ENCODE measurements around the gene CRYZL1.
"Not testable (repeated sequence)": the region's sequence is repeated elsewhere in the genome, so short reads cannot be mapped to it uniquely, and the experiment has no call there.

CRYZL1 gene

DNA sequence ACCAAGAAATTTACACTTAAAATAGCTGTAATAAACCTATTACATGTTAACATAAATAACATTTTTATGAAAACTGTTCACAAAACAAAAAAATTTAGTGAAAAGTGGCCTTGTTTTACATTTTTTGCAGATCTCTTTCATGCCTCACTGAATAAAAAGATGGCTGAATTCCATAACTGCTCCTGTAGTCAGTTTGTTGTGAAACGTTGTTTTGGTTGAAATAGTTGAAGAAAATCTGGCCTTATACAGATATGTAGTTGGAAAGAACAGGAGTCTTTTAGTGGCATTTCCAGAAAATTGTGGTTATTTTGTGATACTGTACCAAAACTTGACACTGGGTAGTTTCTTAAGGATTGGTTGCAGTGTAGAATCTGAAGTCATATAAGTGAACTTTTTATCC, 18.9 kb upstream of the CRYZL1 start:
- no peak for DNase-seq

DNA sequence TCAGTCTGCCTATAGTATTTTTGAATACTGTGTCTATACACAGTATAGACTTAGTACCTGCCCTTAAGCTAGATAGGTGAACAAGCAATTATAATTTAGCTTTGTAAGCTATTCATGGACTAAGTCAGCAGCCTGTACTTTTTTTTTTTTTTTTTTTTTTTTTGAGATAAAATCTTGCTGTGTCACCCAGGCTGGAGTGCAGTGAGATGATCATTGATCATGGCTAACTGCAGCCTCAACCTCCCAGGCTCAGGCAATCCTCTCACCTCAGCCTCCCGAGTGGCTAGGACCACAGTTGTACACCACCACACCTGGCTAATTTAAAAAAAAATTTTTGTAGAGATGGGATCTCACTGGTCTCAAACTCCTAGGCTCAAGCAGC, 18.0 kb upstream of the CRYZL1 start:
- no peak for DNase-seq

DNA sequence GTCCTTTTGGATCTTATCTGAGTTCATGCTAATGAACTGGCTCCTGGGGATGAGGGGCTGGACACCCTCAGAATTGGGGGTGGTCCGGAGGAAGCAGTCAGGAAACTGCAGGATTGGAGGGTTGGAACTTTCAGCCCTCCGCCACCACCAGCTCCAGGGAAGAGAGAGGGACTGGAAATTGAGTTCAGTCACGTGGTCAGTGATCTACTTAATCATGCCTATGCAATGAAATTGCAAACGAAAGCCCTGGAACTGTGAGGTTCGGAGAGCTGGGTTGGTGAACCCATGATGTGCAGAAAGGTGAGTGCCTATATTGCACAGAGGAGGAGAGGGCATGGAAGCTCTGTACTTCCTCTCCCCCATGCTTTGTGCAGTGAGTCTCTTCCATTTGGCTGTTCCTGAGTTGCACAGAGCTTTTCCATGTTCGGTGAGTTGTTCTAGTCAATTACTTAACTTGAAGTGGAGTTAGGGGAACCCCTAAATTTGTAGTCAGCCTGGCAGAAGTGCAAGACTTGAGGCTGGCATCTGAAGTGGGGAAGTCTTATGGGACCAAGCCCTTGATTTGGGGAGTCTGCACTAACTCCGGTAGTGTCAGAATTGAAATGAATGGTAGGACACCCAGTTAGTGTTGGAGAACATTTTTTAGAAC, 17.5 kb upstream of the CRYZL1 start:
- DNase-seq, result no peak

DNA sequence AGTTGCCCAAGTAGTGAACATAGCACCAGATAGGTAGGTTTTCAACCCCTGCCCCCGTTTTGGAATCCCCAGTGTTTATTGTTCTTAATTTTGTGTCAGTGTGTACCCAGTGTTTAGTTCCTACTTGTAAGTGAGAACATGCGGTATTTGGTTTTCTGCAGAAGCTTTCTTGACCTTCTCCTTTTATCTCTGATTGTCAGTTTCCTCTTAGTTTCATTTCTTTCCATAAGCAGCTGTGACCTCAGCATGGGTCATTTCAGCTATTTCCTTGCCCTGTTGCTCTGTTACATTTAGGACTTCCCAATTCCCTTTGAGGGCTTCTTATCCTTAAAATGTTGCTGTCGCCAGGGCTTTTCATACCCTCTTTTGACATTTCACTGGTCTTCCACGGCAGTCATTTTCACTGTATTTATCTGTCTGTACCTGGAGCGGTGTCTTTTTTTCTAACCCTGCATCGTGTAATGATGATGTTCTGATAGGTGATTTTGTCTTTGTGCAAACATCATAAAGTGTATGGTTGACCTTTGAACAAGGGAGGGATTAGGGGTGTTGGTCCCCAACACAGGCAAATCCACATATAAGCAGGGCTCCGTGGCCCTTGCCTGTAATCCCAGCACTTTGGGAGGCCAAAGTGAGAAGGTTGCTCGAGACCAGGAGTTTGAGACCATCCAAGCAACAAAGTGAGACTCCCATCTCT, 15.7 kb upstream of the CRYZL1 start:
- no peak for DNase-seq

DNA sequence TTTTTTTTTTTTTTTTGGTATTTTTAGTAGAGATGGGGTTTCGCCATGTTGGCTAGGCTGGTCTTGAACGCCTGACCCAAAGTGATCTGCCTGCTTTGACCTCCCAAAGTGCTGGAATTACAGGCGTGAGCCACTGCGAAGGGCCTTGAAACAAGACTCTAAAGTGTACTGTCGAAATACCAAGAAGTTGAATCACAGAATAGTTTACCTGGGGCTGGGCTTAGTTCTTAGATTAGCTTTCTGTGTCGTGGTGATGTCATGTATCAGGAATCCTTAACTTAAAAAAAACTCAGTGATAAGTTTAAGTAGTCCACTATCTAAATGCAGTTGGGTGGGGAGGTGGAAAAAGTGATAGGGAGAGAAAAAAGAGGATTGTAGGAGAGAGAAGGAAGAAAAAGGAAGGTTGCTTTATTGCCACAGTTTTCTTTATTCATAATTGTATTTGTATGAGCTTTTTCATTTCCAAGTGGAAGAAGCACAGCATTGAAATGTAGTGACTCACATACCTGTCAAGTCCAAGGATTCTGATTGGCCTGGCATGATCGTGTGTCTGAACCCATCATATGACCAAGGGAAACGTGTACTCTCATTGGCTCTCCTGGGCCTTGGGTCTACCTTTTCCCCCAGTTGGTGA, 14.2 kb upstream of the CRYZL1 start:
- DNase-seq, result no peak

DNA sequence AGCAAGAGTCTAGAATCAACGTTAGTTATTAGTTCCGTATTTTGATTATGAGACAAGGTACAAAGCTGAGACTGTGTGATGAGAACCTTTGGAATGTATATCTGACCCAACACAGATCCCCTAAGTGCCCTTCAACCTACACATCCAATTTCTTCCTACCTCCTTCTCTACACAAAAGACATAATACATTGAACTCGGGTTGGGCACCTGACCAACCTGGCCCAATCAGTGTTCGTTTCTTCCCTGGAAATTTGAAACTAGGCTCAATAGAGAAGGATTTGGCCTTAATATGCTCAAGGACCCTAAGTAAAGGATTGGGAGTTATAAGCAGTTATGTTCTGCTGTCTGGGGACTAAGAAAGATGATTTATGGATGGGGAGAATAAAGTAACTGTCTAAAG, 12.9 kb upstream of the CRYZL1 start:
- DNase-seq, result no peak

DNA sequence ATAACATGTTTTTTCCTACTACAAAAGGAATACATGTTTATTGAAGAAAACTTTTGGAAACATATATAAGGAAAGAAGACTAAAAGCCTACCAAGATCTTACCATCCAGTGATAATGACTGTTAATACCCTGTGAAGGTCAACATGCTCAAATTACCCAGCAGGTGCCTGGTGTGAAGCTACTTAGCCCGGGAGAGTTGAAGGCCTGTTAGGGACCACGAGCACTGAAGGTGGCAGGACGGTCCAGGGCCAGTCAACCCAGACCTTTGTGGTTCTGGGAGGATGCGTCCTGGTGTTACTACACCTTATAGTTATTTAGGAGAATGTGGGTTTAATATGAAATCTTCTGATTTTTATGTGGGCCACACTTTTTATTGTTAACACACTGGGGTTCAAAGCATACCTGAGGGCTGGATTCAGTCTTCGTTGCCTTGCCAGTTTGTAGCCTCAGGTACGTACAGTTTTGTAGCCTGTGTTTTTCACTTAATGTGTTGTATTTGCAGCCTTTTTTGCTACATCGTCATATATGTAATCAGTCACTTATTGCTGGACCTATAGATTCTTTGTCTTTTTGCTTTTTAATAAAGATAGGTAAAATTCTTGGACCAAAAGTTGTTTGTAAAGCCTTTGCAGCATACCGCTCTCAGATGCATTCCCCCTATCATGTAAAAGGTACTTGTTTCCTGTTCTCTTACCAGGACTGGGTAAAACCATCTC, 10.6 kb upstream of the CRYZL1 start:
- peak; percentile 29 for DNase-seq

DNA sequence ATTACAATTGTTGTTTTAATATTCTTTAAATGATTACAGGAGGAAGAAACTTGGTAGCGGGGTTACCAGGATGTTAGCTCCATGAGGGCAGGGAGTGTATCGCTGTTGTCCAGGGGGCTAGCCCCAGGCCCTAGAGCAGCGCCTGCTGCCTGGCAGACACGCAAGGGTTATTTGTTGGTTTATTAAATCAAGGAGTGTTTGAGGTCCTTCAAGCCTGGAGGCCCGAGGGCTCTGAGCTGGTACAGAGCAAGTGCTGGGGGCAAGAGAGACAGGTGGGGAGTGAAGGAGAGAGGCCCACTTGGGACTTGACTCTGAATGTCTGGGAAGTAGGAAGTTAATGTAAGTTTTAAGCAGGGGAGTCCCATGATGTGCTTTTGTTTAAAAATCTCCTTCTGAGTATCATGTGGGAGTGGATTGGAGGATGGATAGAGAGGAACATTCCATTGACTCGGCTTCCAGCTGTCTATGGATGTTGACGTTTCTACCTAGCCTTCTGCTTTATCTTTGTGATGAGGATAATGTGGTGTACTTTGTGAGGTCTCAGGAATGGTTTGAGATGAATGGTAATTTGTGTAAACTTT, 9.5 kb upstream of the CRYZL1 start:
- DNase-seq, result no peak

DNA sequence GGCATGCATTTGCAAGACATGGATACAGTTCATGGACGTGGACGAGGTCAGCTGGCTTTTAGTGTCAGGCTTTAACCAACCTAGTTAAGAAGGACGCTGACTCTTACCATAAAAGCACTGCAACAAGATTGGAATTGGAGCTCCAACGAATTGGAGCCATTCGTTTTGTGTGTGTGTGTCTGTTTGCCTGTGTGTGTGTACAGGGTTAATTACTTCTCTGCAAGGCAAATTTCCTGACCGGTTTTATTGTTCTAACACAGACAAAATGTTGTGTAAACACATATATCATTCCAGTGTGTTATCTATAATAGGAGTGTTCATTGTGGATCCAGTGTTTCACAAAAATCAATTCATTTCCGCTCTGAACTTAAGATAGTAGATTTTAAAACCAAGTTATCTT, 8.7 kb upstream of the CRYZL1 start:
- DNase-seq, result no peak

DNA sequence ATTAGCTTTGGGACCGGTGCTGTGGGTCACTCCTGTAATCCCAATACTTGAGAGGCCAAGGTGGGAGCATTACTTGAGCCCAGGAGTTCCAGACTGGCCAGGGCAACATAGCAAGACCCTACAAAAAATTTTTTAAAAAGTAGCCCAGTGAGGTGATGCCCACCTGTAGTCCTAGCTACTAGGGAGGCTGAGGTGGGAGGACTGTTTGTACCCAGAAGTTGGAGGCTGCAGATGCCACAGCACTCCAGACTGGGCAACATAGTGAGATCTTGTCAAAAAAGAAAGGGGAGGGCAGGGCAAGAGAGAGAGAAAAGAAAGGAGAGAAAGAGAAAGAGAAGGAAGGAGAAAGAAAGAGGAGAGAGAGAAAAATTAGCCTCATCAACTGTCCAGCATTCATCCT, 7.0 kb upstream of the CRYZL1 start:
- DNase-seq, result no peak

DNA sequence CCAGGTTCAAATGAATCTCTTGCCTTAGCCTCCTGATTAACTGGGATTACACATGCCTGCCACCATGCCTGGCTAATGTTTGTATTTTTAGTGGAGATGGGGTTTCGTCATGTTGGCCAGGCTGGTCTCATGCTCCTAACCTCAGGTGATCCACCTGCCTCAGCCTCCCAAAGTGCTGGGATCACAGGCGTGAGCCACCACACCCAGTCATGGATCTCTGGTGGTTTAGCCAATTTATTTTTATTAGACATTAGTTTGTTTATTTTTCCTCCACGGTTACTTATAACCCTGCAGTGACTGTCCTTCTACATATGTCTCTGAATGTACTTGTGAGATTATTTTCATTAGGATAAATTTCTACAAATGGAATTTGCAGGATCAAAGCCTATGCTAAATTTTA, 6.0 kb upstream of the CRYZL1 start:
- no peak for DNase-seq

DNA sequence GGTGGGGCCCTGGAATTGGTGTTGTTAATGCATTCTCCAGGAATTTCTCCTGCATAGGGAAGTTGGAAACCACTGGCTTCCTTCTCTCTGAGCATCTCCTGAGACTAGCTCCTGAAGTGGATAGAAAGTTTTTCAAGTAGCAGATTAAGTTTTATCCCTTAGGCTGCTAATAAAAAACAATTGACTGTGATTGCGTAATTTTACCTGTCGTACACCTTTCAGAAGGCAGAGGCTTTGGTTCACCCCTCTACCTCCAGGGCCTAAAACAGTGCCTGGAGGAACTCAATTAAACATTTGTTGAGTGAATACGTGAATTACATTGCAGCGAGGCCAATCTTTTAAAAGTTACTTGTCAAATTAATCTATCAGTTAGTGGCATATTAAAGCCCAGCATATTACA, 4.2 kb upstream of the CRYZL1 start:
- DNase-seq, result no peak

DNA sequence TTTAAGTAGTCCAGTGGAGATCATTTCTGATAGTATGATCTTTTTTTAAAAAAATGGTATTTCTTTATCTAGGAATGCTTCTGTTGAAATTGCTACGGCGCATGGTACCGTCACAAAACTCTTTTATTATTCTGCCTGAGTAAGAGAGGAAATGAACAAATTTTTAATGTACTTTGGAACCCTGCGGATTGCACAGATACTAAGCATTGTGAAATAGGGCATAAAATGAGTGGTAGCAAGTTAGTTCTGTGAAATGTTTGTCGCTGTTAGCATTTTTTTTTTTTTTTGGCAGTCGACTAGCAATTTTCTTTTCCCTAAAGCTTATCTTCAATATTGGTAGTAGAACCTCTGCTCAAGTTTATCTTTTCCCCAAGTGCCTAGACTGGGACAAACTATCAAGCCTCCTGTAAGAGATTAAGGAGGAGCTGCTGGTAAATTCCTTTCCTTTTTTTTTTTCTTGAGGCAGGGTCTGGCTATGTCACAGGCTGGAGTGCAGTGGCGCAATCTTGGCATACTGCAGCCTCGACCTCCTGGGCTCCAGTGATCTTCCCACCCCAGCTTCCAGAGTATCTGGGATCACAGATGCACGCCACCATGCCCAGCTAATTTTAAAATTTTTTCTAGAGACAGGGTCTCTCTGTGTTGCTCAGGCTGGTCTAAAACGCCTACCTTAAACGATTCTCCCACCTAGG, 3.0 kb upstream of the CRYZL1 start:
- no peak for DNase-seq

DNA sequence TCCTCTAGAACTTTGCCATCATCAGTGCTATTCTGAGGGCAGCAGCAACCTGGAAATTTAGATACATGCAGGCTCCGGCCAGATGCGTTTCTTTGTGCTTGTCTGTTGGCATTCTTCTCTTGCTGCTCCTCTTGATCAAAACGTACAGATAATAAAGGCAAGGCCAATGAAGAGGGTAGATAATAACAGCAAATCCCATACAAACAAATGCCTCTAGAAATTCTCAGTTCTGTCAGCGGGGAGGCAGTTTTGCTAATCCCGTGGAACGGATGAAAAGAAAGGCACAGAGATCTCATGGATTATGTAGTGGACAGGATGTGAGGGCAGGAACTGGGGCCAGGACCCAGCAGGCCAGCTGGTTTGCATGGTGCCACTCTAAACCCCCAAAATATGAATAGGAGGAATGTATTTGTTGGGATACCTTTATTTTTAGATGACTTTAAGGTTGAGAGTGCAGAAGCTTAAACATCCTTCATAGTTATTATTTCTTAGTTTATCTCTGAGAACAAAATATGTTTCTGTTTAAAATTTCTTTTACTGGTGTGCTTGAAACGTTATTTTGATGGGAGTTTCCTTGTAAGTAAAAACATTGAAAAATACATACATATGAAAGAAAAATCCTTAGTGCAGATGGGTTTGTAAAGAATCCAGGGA, 2.2 kb upstream of the CRYZL1 start:
- no peak for DNase-seq

DNA sequence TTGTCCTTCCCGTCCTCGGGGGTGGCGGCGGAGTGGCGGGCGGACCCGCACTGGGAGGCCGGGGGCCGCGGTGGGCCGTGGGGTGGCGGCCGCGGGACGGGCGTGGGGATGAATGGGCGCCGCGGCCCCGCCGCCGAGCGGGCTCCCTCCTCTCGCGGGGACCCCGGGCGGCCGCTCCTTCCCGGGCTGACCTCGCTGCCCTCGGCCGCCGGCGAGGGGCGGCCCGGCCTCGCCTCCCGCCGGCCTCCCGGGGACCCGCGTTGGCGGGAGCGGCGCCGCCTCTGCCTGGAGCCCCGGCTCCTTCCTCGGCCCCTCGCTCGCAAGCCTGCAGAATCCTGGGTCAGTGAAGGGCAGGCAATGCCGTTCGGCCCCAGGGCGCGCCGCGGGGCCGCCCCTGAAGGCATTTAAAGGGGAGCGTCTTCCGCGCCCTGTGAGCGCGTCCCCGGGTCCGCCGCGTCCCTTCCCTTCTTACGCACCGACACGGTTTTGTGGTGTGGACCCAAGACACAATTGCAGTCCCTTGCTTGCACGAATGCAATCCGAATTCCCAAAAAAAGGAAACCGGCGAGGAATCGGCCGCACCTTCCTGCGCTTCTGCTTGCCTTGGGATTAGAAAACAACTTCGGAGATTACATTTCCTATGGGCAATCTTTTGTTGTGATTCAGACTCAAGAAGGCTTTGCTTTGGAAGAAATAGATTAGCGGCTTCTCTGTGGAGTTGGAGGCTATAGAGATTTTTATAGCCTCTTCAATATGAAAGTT, 1.5 kb upstream of the CRYZL1 start:
- no peak for DNase-seq

DNA sequence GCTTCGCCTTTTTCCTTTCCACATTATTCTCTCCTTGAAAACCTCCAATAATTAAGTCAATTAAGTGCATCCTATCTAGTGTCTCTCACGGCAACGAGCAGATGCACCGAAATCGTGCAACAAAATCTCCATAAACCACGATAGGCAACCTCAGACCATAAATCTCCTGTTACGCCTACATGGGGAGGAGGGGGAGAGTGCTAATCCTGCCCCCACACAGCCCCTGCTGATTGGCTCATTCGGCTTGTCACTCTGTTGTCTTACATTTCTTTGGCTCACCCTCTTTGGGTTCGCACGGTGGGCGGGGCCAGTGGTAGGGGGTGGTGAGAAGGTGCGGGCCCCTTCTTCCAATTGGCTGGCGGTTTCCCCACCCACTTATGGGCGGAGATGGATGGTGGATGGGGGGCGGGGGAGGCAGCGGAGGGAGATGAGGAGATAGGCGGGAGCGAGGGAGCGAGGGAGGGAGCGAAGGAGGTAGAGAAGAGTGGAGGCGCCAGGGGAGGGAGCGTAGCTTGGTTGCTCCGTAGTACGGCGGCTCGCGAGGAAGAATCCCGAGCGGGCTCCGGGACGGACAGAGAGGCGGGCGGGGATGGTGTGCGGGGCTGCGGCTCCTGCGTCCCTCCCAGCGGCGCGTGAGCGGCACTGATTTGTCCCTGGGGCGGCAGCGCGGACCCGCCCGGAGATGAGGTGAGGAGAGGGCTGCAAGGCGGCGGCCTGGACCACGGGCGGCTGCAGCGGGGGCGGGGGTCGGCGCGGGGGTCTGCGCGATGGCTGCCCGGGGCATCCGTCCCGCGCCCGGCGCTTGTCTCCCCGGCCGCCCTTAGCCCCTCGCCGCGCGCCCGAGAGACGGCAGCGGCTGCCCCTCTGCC, 720 bp upstream of the CRYZL1 start, which contains the start of gene ITSN1:
Gene ITSN1, plus strand, starts transcription at position 475 of the 869 bp plus-strand sequence. CDS start 76,328 bp downstream, outside the sequence.
- DNase-seq, result peak; percentile 98

DNA sequence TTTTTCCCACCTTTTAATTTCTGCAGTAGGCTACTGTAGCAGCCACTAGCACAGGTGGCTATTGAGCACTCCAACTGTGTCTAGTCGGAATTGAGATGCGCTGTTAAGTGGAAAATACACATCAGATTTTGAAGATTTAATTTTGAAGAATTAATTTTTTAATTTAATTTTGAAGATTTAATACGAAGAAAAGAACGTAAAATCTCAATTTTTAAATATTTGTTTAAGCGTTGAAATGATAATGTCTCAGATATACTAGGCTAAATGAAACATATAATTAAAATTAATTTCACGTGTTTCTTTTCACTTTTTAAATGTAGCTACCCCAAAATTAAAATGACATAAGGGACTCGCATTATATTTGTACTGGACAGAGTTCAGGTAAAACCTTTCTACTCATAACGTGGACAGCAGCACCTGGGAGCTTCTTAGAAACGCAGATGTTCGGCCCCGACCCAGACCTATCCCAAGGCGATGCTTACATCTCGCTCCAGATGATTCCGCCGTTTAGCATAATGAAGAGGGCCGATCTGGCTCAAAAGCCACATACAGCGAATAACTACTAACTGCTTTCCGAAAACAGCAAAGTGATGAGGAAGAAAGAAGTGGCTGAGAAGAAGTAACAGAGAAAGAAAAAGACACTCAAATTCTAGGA, 717 bp downstream of the CRYZL1 start:
- no peak for DNase-seq

DNA sequence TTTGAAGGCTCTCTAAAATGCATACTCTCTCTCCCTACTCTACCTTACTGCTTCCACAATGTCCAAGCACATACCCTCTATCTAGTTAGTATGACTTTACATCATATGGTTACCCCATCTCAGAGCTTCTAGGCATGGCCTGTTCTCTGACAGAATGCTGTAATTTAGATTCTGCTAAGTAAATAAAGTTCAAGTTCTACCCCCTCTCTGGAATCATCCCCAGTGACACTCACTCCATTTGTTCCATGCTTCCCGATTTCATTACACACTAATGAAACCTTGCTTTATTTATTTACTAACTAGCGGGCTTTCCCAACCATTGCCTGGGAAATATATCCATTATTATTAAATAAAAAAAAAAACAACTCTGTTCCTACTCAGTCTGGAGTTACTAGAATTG, 7.3 kb downstream of the CRYZL1 start:
- DNase-seq, result no peak

DNA sequence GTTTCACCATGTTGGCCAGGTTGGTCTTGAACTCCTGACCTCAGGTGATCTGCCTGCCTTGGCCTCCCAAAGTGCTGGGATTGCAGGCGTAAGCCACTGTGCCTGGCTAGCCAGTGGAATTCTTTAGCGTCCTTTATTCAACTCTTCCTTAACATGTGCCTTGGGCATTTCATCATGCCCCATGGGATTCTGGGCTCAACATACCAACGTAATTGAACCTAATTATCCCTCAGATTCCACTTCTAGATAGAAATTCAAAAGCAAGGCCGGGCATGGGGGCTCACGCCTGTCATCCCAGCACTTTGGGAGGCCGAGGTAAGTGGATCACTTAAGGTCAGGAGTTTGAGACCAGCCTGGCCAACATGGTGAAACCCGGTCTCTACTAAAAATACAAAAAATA, 15.4 kb downstream of the CRYZL1 start:
- not testable (repeated sequence) for DNase-seq

DNA sequence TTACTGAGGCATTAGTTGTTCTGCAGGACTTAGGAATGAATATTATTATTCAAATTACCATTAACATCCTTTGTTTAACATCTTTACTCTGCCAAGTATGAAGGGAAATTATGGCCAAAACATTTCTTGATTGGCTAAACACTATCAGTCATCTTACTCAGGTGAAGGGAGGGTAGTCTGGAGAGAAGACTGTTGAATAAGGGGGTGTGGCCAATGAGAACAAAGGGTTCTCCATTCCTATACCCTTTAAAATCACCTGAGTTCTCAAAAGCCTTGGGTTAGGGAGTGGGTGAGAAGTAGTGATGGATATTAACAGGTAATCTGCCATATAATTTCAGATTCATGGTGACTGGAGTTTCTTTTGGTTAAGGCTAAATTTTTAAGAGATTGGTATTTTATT, 19.3 kb downstream of the CRYZL1 start:
- no peak for DNase-seq
